Esophagus muscularis mucosa (tissue), 4 donors: ENCODE results near the gene SRRM2. TPM values are rescaled to one million over a fixed set of nuclear protein-coding genes. Genes with fewer than 3 reads are reported as not detected.

Experiments used
- DNase-seq: peaks from one replicate; pipeline ENCODE4 v3.0.0-alpha.2; 2017; ENCODE audit errors: extremely low spot score
- H3K27ac ChIP-seq, 4 donors: fragments of 200-600 bp; sonication (generic); replicated peaks in 1 of 4; 1 replicate in 3 of 4; 2 replicates in 1 of 4; pipeline ENCODE4 v1.5.1; 2016 to 2019; ENCODE audit warnings: mild to moderate bottlenecking in 1 of 4
- H3K27me3 ChIP-seq, 4 donors: fragments of 200-600 bp; sonication (generic); one replicate each; pipeline versions ENCODE4 v1.5.1 to v1.6.0; 2016 to 2019
- H3K36me3 ChIP-seq, 4 donors: fragments of 200-600 bp; sonication (generic); one replicate each; pipeline ENCODE4 v1.5.1; 2016 to 2019
- H3K4me1 ChIP-seq, 4 donors: fragments of 200-600 bp; sonication (generic); one replicate each; pipeline ENCODE4 v1.5.1; 2016 to 2019
- H3K4me3 ChIP-seq, 4 donors: fragments of 200-600 bp; sonication (generic); 1 replicate in 2 of 4; 2 replicates in 2 of 4; pipeline ENCODE4 v1.5.1; 2016 to 2019; ENCODE audit warnings: mild to moderate bottlenecking in 4 of 4, moderate library complexity in 1 of 4
- H3K9me3 ChIP-seq, 4 donors: fragments of 200-600 bp; sonication (generic); 1 replicate in 3 of 4; 2 replicates in 1 of 4; pipeline ENCODE4 v1.5.1; 2016 to 2019
- CTCF ChIP-seq, 3 experiments: fragments of 200-600 bp in 2 of 3; fragments of 450-650 bp in 1 of 3; sonication (generic) in 2 of 3; IDR thresholded peaks; one replicate each; pipeline ENCODE4 v1.5.1; 2017 to 2019; ENCODE audit warnings: antibody characterized with exemption in 3 of 3, mild to moderate bottlenecking in 2 of 3, moderate library complexity in 1 of 3
- EP300 ChIP-seq: sonication (generic); formaldehyde crosslinking; IDR thresholded peaks from one replicate; pipeline ENCODE4 v1.6.1; 2017; ENCODE audit warnings: antibody characterized with exemption
- POLR2A ChIP-seq: fragments of 450-650 bp; IDR thresholded peaks from one replicate; pipeline ENCODE4 v1.6.1; 2017; ENCODE audit warnings: antibody characterized with exemption, moderate library complexity, mild to moderate bottlenecking, low read depth
- POLR2AphosphoS5 ChIP-seq, 2 donors: sonication (generic); formaldehyde crosslinking; IDR thresholded peaks; one replicate each; pipeline ENCODE4 v1.6.1; 2017; ENCODE audit warnings: antibody characterized with exemption in 2 of 2
- WGBS: methylation state at CpG from one replicate; pipeline ENCODE4 v1.1.5; 2018; 5-methylcytosine and 5-hydroxymethylcytosine counted together
- intact Hi-C: fragments of 100-400 bp; cut with DNase I; formaldehyde crosslinking; loops from one replicate; pipeline ENCODE4 v1.15.1; 2023
- total RNA-seq, 4 donors: library from RNA; depleted of rRNA; stranded (reverse); fragments of >200 nt; gene quantifications; one replicate each; pipeline versions ENCODE4 v1.1.0 to v1.2.1, GENCODE V29; 2016

SRRM2 gene
- total RNA-seq, 4 donors from 2014 or later: 126 to 325 (median 234) TPM

- intact Hi-C loops: no loop called here
These were observed 7.1 kb upstream of the SRRM2 start for GRCh38 chr16:2745116-2745890.

GRCh38 chr16:2745961-2746360 is 6.5 kb upstream of the SRRM2 start:
- Histone ChIP-seq H3K36me3 (no peaks in the 10 kb centered on the region), H3K27ac (no peak overlapping the region), H3K4me3 (no peak overlapping the region), H3K27me3 (peaks cover 0 to 14% (median 0%) of the 10 kb centered on the region in 4 donors), H3K4me1 (peaks cover 0 to 2% (median under 1%) of the 10 kb centered on the region in 4 donors), H3K9me3 (no peaks in the 10 kb centered on the region)
- intact Hi-C loops: no loop called here
- 78% methylated on average over 7 of the region's 9 CpGs for WGBS
- TF ChIP-seq POLR2AphosphoS5 (IDR thresholded peaks at IDR 0.05) (no peak), POLR2A (no peak), EP300 (no peak), CTCF (IDR thresholded peaks at IDR 0.05) (no peak)
- no peak for DNase-seq

More at GRCh38 chr16:2745116-2745890, 7.1 kb upstream of the SRRM2 start:
- H3K9me3 ChIP-seq: no peaks in the 10 kb centered on the region
- 71% methylated on average over 15 of the region's 15 CpGs for WGBS
- H3K36me3 ChIP-seq: no peaks in the 10 kb centered on the region
- no peaks in the 10 kb centered on the region for H3K4me1 ChIP-seq
- no peak overlapping the region for H3K4me3 ChIP-seq
- TF ChIP-seq EP300: no peak
- TF ChIP-seq CTCF (IDR thresholded peaks at IDR 0.05): no peak
- TF ChIP-seq POLR2A: no peak
- TF ChIP-seq POLR2AphosphoS5 (IDR thresholded peaks at IDR 0.05): no peak
- peaks cover 0 to 20% (median 0%) of the 10 kb centered on the region in 4 donors for H3K27me3 ChIP-seq
- no peak for DNase-seq
- H3K27ac ChIP-seq: no peak overlapping the region

GRCh38 chr16:2748757-2749455 is 3.5 kb upstream of the SRRM2 start:
- Histone ChIP-seq H3K27me3 (no peaks in the 10 kb centered on the region), H3K36me3 (no peaks in the 10 kb centered on the region), H3K4me1 (peaks cover 10 to 17% (median 14%) of the 10 kb centered on the region in 4 donors), H3K27ac (no peak overlapping the region), H3K9me3 (no peaks in the 10 kb centered on the region), H3K4me3 (no peak overlapping the region)
- DNase-seq: no peak
- intact Hi-C loops: no loop called here
- 80% methylated on average over 6 of the region's 7 CpGs for WGBS
- no peak for TF ChIP-seq CTCF (IDR thresholded peaks at IDR 0.05)
- TF ChIP-seq EP300: no peak
- TF ChIP-seq POLR2A: no peak
- TF ChIP-seq POLR2AphosphoS5 (IDR thresholded peaks at IDR 0.05): no peak

- Histone ChIP-seq H3K27ac (no peak overlapping the region), H3K4me3 (no peak overlapping the region), H3K27me3 (no peaks in the 10 kb centered on the region), H3K4me1 (peaks cover 16 to 23% (median 20%) of the 10 kb centered on the region in 4 donors), H3K36me3 (no peaks in the 10 kb centered on the region), H3K9me3 (no peaks in the 10 kb centered on the region)
- 100% methylated on average over 5 of the region's 5 CpGs for WGBS
- intact Hi-C loops: no loop called here
- no peak for TF ChIP-seq POLR2AphosphoS5 (IDR thresholded peaks at IDR 0.05)
- TF ChIP-seq EP300: no peak
- no peak for TF ChIP-seq POLR2A
- TF ChIP-seq CTCF (IDR thresholded peaks at IDR 0.05): no peak
- DNase-seq: no peak
These were observed 3.0 kb upstream of the SRRM2 start for GRCh38 chr16:2749476-2749875.
